NCI-H748 (cell line): ENCODE measurements around the gene METTL17.
"Not testable (repeated sequence)": the region's sequence is repeated elsewhere in the genome, so short reads cannot be mapped to it uniquely, and the experiment has no call there.

Experiments used
- DNase-seq: peaks from one replicate; lab custom pipeline; 2025; ENCODE audit not compliant: unreplicated experiment; lab: John Stamatoyannopoulos, UW

Gene METTL17

GRCh38 chr14:20989787-20990600 is at the start of gene METTL17:
Gene METTL17 (plus strand): TSS chr14:20989980. CDS start chr14:20990003, 23 bp downstream.
- DNase-seq: peak; percentile 97

GRCh38 chr14:20945146-20945545 is 44.6 kb upstream of the METTL17 start:
- DNase-seq: not testable (repeated sequence)

GRCh38 chr14:20946707-20947106 is 43.1 kb upstream of the METTL17 start:
- DNase-seq: not testable (repeated sequence)

- DNase-seq: not testable (repeated sequence)
These were observed 34.8 kb upstream of the METTL17 start, which contains the start of gene RNASE2 for GRCh38 chr14:20954736-20955537. Gene RNASE2 (plus strand): TSS chr14:20955487. CDS start chr14:20955772, 285 bp downstream.

GRCh38 chr14:20955538-20955873 is 34.3 kb upstream of the METTL17 start:
- not testable (repeated sequence) for DNase-seq

GRCh38 chr14:20956376-20956976 is 33.3 kb upstream of the METTL17 start:
- no peak for DNase-seq

- not testable (repeated sequence) for DNase-seq
These were observed 30.8 kb upstream of the METTL17 start for GRCh38 chr14:20958946-20959345.

GRCh38 chr14:20969336-20969735 is 20.4 kb upstream of the METTL17 start:
- DNase-seq: no peak

GRCh38 chr14:20970647-20970982 is 19.2 kb upstream of the METTL17 start:
- no peak for DNase-seq

- DNase-seq: peak; percentile 83
These were observed 18.6 kb upstream of the METTL17 start for GRCh38 chr14:20970983-20971704.

GRCh38 chr14:20971705-20972021 is 18.1 kb upstream of the METTL17 start:
- no peak for DNase-seq

GRCh38 chr14:20973501-20973900 is 16.3 kb upstream of the METTL17 start:
- DNase-seq: no peak

GRCh38 chr14:20976291-20976690 is 13.5 kb upstream of the METTL17 start:
- no peak for DNase-seq

GRCh38 chr14:20978687-20979086 is 11.1 kb upstream of the METTL17 start:
- no peak for DNase-seq

GRCh38 chr14:20980906-20981305 is 8.9 kb upstream of the METTL17 start:
- no peak for DNase-seq

- DNase-seq: no peak
These were observed 7.0 kb upstream of the METTL17 start for GRCh38 chr14:20982646-20983369.

GRCh38 chr14:20985650-20986049 is 4.1 kb upstream of the METTL17 start:
- DNase-seq: not testable (repeated sequence)

GRCh38 chr14:20986811-20987210 is 3.0 kb upstream of the METTL17 start:
- no peak for DNase-seq

GRCh38 chr14:20988717-20989470 is 886 bp upstream of the METTL17 start:
- DNase-seq: no peak

GRCh38 chr14:20989471-20989786 is 351 bp upstream of the METTL17 start:
- DNase-seq: no peak
